ENCODE results near the gene PIGW.

PIGW gene

GRCh38 chr17:36509272-36509985 lies 25.4 kb upstream of the PIGW start:
- DNase-seq (ENCODE audit: low spot score) = no peak

GRCh38 chr17:36510636-36511035 lies 24.2 kb upstream of the PIGW start:
- DNase-seq (ENCODE audit: low spot score) = no peak

GRCh38 chr17:36511216-36511615 lies 23.6 kb upstream of the PIGW start:
- no peak for DNase-seq (ENCODE audit: low spot score)

- DNase-seq (ENCODE audit: low spot score) = no peak
These were observed 22.1 kb upstream of the PIGW start for GRCh38 chr17:36512641-36513040.

GRCh38 chr17:36514856-36515255 lies 19.9 kb upstream of the PIGW start:
- no peak for DNase-seq (ENCODE audit: low spot score)

- DNase-seq (ENCODE audit: low spot score) = no peak
These were observed 18.9 kb upstream of the PIGW start for GRCh38 chr17:36515837-36516236.

- no peak for DNase-seq (ENCODE audit: low spot score)
These were observed 11.7 kb upstream of the PIGW start for GRCh38 chr17:36523113-36523512.

GRCh38 chr17:36524428-36524876 lies 10.3 kb upstream of the PIGW start:
- DNase-seq (ENCODE audit: low spot score) = peak; percentile 43

- no peak for DNase-seq (ENCODE audit: low spot score)
These were observed 9.7 kb upstream of the PIGW start for GRCh38 chr17:36525113-36525512.

- DNase-seq (ENCODE audit: low spot score) = no peak
These were observed 8.9 kb upstream of the PIGW start for GRCh38 chr17:36525888-36526287.

- no peak for DNase-seq (ENCODE audit: low spot score)
These were observed 7.1 kb upstream of the PIGW start for GRCh38 chr17:36527621-36528250.

- peak; percentile 84 for DNase-seq (ENCODE audit: low spot score)
These were observed 5.7 kb upstream of the PIGW start for GRCh38 chr17:36529121-36529520.

- DNase-seq (ENCODE audit: low spot score) = no peak
These were observed 2.3 kb upstream of the PIGW start for GRCh38 chr17:36532435-36532975.

GRCh38 chr17:36533935-36534839 lies 600 bp upstream of the PIGW start:
- peak; percentile 75 for DNase-seq (ENCODE audit: low spot score)

GRCh38 chr17:36535669-36536081 lies 888 bp downstream of the PIGW start:
- DNase-seq (ENCODE audit: low spot score) = no peak

GRCh38 chr17:36540696-36541095 lies 5.9 kb downstream of the PIGW start:
- DNase-seq (ENCODE audit: low spot score) = no peak

GRCh38 chr17:36542755-36543154 lies 8.0 kb downstream of the PIGW start:
- no peak for DNase-seq (ENCODE audit: low spot score)

- DNase-seq (ENCODE audit: low spot score) = peak; percentile 77
These were observed 9.2 kb downstream of the PIGW start for GRCh38 chr17:36544044-36544306.

GRCh38 chr17:36544307-36545076 lies 9.7 kb downstream of the PIGW start, which contains the start of gene GGNBP2:
Gene GGNBP2, plus strand, starts transcription at chr17:36544919. Its CDS starts 806 bp downstream, at chr17:36545725.
- DNase-seq (ENCODE audit: low spot score) = peak; percentile 92

- DNase-seq (ENCODE audit: low spot score) = no peak
These were observed 10.3 kb downstream of the PIGW start for GRCh38 chr17:36545077-36545464.

GRCh38 chr17:36545465-36546417 lies 11.0 kb downstream of the PIGW start:
- DNase-seq (ENCODE audit: low spot score) = peak; percentile 96
